Gastroesophageal sphincter (tissue), 4 donors: Measurements from ENCODE around the gene PRSS56. TPM values are rescaled to one million over a fixed set of nuclear protein-coding genes. Genes with fewer than 3 reads are reported as not detected.

Experiments used
- ATAC-seq: fragments of 150-250 bp; one replicate; pipeline ENCODE4 v1.9.1; 2016; ENCODE audit warnings: mild to moderate bottlenecking, moderate library complexity
- H3K27ac ChIP-seq, 4 donors: fragments of 200-600 bp; sonication (generic) in 3 of 4; 1 replicate in 3 of 4; 2 replicates in 1 of 4; pipeline ENCODE4 v1.5.1; 2016 to 2019
- H3K27me3 ChIP-seq: fragments of 200-600 bp; sonication (generic); one replicate; pipeline ENCODE4 v1.5.1; 2019
- H3K36me3 ChIP-seq, 2 donors: fragments of 200-600 bp; sonication (generic); one replicate each; pipeline ENCODE4 v1.5.1; 2019; ENCODE audit warnings: control low read depth in 1 of 2
- H3K4me1 ChIP-seq, 3 donors: fragments of 200-600 bp; sonication (generic); 1 replicate in 2 of 3; 2 replicates in 1 of 3; pipeline ENCODE4 v1.5.1; 2016 to 2019; ENCODE audit warnings: control low read depth in 2 of 3
- H3K4me3 ChIP-seq, 2 donors: fragments of 200-600 bp; sonication (generic); one replicate each; pipeline ENCODE4 v1.5.1; 2019; ENCODE audit warnings: mild to moderate bottlenecking in 1 of 2, moderate library complexity in 1 of 2
- H3K9me3 ChIP-seq, 3 donors: fragments of 200-600 bp; sonication (generic); one replicate each; pipeline ENCODE4 v1.5.1; 2017 to 2019; ENCODE audit warnings: control low read depth in 2 of 3
- EP300 ChIP-seq: sonication (generic); formaldehyde crosslinking; IDR thresholded peaks from one replicate; pipeline ENCODE4 v1.6.1; 2017; ENCODE audit warnings: antibody characterized with exemption, mild to moderate bottlenecking
- POLR2A ChIP-seq, 2 donors: fragments of 450-650 bp; IDR thresholded peaks; one replicate each; pipeline ENCODE4 v1.6.1; 2017; ENCODE audit warnings: antibody characterized with exemption in 2 of 2, mild to moderate bottlenecking in 2 of 2, moderate library complexity in 1 of 2
- POLR2AphosphoS5 ChIP-seq: sonication (generic); formaldehyde crosslinking; IDR thresholded peaks from one replicate; pipeline ENCODE4 v1.6.1; 2017; ENCODE audit warnings: antibody characterized with exemption
- WGBS, 2 donors: methylation state at CpG; one replicate each; pipeline ENCODE4 v1.1.5; 2018; ENCODE audit warnings: low coverage in 1 of 2; 5-methylcytosine and 5-hydroxymethylcytosine counted together
- total RNA-seq, 4 donors: library from RNA; depleted of rRNA; stranded (reverse); fragments of >200 nt; gene quantifications; one replicate each; pipeline ENCODE4 v1.1.0, GENCODE V29; 2016
- TF ChIP-seq, protein P1 (sequence below), 4 experiments: fragments of 200-600 bp in 2 of 4; fragments of 450-650 bp in 2 of 4; sonication (generic) in 1 of 4; IDR thresholded peaks; one replicate each; pipeline ENCODE4 v1.5.1; 2017 to 2019; ENCODE audit warnings: antibody characterized with exemption in 4 of 4, mild to moderate bottlenecking in 2 of 4, moderate library complexity in 2 of 4

Gene PRSS56
- total RNA-seq, 4 donors from 2014 or later, result not detected

- peaks cover 0 to 28% (median 4%) of the 10 kb centered on the region in 3 donors for H3K4me1 ChIP-seq
- H3K9me3 ChIP-seq, result no peaks in the 10 kb centered on the region
- no peak overlapping the region for H3K4me3 ChIP-seq
- no peaks in the 10 kb centered on the region for H3K36me3 ChIP-seq
- peaks cover 100% of the 10 kb centered on the region for H3K27me3 ChIP-seq
- TF ChIP-seq POLR2AphosphoS5 (no peak), POLR2A (IDR thresholded peaks at IDR 0.05) (no peak), EP300 (no peak)
- TF ChIP-seq, protein P1, sequence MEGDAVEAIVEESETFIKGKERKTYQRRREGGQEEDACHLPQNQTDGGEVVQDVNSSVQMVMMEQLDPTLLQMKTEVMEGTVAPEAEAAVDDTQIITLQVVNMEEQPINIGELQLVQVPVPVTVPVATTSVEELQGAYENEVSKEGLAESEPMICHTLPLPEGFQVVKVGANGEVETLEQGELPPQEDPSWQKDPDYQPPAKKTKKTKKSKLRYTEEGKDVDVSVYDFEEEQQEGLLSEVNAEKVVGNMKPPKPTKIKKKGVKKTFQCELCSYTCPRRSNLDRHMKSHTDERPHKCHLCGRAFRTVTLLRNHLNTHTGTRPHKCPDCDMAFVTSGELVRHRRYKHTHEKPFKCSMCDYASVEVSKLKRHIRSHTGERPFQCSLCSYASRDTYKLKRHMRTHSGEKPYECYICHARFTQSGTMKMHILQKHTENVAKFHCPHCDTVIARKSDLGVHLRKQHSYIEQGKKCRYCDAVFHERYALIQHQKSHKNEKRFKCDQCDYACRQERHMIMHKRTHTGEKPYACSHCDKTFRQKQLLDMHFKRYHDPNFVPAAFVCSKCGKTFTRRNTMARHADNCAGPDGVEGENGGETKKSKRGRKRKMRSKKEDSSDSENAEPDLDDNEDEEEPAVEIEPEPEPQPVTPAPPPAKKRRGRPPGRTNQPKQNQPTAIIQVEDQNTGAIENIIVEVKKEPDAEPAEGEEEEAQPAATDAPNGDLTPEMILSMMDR (IDR thresholded peaks at IDR 0.05), result no peak
- 86 to 93% methylated on average over 1 to 3 of the region's 12 CpGs for WGBS, 2 donors
- no peak for ATAC-seq
- no peak overlapping the region for H3K27ac ChIP-seq
These were observed 35.4 kb upstream of the PRSS56 start for GRCh38 chr2:232484628-232485347.

GRCh38 chr2:232485348-232485756 lies 34.8 kb upstream of the PRSS56 start:
- no peak for ATAC-seq
- WGBS, 2 donors, result 7 to 13% methylated on average over 3 to 12 of the region's 22 CpGs
- peaks cover 100% of the 10 kb centered on the region for H3K27me3 ChIP-seq

GRCh38 chr2:232485757-232486557 lies 34.2 kb upstream of the PRSS56 start:
- Histone ChIP-seq H3K27me3 (peaks cover 100% of the 10 kb centered on the region), H3K27ac (no peak overlapping the region), H3K36me3 (no peaks in the 10 kb centered on the region), H3K9me3 (no peaks in the 10 kb centered on the region), H3K4me3 (no peak overlapping the region), H3K4me1 (peaks cover 0 to 28% (median 4%) of the 10 kb centered on the region in 3 donors)
- no peak for TF ChIP-seq POLR2AphosphoS5
- TF ChIP-seq, protein P1 (IDR thresholded peaks at IDR 0.05), result no peak
- TF ChIP-seq POLR2A (IDR thresholded peaks at IDR 0.05), result no peak
- no peak for ATAC-seq
- no CpG with 5 or more reads among the region's 111 CpGs for WGBS, 2 donors

More at GRCh38 chr2:232485348-232485756, 34.8 kb upstream of the PRSS56 start:
- peaks cover 0 to 28% (median 4%) of the 10 kb centered on the region in 3 donors for H3K4me1 ChIP-seq
- TF ChIP-seq EP300 (no peak), POLR2A (IDR thresholded peaks at IDR 0.05) (no peak), POLR2AphosphoS5 (no peak)
- TF ChIP-seq, protein P1 (IDR thresholded peaks at IDR 0.05), result no peak
- H3K27ac ChIP-seq, result no peak overlapping the region
- no peaks in the 10 kb centered on the region for H3K9me3 ChIP-seq
- no peaks in the 10 kb centered on the region for H3K36me3 ChIP-seq
- no peak overlapping the region for H3K4me3 ChIP-seq

GRCh38 chr2:232486558-232487384 lies 33.4 kb upstream of the PRSS56 start:
- peak overlapping the region in 1 of 2 donors; percentile 36 for H3K4me3 ChIP-seq
- no peak for ATAC-seq
- H3K9me3 ChIP-seq, result no peaks in the 10 kb centered on the region
- TF ChIP-seq POLR2AphosphoS5 (no peak), POLR2A (IDR thresholded peaks at IDR 0.05) (no peak), EP300 (no peak)
- TF ChIP-seq, protein P1 (IDR thresholded peaks at IDR 0.05), result no peak
- H3K4me1 ChIP-seq, result peaks cover 0 to 28% (median 4%) of the 10 kb centered on the region in 3 donors
- H3K27me3 ChIP-seq, result peaks cover 95% of the 10 kb centered on the region
- no peaks in the 10 kb centered on the region for H3K36me3 ChIP-seq
- H3K27ac ChIP-seq, result no peak overlapping the region
- WGBS, 2 donors, result 4% methylated on average over 16 of the region's 74 CpGs; no CpG with 5 or more reads in 1 of the 2 donors
